ENCODE measurements around the gene WNT9A.

WNT9A gene

DNA sequence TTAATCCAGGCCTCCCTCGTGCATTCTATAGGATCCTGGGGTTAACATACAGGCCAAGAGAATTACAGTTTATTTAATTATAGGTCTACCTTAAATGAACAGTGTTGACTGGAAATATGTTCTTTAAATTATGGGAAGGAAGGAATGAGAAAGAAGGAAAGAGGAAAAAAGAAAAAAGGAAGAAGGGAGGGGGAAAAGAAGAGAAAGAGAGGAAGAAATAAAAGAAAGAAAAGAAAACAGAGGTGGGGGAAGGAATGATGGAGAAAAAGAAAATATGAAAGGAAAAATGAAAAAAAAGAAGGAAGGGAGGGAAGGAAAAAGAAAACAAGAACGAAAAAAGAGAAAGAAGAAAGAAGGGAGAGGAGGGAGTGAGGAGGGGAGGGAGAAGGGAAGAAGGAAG is 38.5 kb downstream of the WNT9A start:
- DNase-seq = no peak

DNA sequence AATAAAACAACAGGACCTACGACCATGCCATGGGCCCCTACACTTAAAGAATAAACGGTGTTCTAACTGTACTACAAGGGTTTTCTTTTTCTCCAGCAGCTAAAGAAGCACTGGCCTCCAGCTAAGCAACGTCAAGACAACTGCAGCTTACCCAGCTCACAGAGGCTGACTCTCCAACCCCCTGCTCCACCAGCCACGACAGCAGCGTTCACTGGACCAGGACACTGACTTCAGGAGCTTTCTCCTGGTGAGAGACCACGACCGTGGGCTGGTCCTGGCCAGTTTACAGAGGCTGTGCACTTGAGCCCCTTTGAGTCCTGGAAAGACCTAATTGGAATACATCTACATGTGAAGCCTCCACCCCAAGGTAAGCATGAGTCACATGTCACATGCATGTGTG is 39.4 kb downstream of the WNT9A start:
- no peak for DNase-seq

DNA sequence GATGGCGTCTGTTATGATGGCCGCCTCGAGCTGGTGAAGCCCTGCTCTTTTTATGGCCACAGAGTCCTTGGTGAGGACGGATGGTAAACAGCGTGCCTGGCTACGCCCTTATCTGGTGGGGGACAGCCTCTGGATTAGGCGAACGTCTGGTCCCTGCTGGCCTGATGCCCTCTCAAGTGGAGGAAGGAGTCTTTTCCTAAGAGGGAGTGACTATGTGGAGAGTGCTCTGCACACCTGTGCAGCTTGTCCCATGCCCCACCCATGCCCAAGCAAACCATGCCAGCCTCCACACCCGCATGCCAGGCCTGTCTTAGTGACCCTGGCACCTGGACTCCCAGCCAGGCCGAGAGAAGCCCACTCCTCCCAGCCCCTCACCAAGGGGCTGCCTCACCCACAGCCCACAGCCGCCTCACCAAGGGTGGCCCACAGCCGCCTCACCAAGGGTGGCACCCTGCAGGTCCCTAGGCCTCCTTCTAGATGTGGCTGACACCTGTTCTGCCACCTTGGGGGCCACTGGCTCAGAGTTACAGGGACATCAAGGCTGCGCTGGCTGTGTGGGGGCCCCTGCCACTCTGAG is 40.2 kb downstream of the WNT9A start:
- DNase-seq = no peak

DNA sequence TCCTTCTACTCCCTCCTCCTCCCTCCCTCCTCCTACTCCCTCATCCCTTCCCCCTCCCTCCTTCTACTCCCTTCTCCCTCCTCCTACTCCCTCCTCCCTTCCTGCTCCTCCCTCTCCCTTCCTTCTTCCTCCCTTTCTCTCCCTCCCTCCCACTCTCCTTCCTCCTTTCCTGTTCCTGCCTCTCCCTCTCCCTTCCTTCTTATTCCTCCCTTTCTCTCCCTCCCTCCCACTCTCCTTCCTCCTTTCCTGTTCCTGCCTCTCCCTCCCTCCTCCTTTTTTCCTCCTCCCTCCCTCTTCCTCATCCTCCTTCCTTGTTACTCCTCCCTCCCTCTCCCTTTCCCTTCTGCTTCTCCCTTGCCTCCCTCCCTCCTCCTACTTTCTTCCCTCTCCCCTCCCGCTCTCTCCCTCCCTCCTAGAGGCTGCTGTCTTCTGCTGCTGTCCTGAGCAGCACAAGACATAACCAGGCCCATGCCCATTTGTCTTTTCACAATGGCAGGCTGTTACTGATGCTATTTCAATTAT is 41.1 kb downstream of the WNT9A start:
- DNase-seq = no peak

DNA sequence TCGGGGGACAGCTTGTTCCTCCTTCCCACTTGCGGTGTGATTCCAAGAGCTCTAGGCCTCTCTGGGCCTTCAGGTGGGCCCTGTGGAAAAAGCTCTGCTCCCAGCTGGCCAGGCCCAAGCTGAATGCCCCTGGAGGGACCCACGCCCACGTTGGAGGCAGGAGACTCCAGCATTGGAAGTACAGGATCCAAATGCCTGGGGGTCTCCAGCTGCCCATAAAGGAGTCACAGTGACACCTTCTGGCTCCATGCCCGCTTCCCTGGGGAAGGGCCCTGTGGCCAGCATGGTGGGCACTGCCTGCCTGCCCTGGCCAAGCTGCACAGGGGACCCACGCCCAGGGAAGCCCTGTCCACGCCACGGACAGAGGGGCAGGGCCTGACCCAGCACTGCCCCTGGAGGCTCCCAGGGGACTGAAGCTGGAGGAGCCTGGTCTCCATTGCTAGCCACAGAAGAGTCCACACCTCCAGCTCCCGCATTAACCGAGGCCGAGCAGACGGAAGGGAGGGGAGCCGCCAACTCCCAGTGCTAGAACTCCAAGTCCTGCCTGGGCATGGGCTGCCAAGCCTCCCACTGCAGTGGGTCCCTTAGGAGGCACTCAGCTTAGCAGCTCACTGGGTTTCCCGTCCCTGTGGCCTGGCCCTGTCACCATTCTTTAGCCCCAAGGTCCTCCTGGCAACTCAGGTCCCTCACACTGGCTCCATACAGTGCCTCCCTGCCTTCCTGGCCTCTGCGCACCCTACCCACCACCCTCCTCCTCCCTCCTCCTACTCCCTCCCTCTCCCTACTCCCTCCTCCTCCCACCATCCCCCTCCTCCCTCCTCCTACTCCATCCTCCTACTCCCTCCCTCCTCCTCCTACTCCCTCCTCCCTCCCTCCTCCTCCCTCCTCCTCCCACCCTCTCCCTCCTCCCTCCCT is 41.9 kb downstream of the WNT9A start:
- no peak for DNase-seq

DNA sequence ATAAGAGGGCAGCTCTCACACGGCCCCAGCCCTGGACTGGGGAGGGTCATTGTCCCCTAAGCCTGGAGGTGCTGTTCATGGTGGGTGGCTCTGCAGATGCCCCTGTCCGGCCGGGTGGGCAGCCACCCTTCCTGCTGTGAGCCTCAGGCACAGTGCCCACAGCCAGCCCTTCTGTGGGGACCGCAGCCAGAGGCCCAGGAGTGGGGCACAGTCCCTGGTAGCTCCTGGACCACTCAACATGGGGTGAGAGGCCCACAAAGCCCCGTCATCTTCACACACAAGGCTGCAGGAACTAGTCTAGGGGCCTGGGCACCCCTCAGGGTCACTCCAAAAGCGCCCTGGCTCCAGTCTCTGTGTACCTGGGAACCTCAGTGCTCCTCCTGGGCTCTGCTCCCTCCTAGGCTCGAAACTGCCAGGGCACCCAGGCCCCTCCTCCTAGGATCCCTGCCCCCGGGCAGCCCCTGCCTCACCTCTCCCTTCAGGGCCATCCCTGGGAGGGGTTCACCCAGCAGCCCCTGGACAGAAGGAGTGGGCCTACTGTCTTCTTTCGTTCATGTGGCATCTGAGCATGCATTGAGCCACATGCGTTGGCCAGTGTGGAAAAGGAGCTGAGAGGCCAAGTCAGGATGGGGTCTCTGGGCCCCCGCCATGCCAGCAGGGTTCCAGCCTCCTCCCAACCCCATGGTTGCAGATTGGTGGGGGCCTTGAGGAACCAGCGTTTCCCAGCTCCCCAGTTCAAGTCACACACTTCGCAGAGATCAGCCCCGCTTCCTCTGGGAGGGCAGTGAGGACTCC is 43.0 kb downstream of the WNT9A start:
- DNase-seq = no peak

DNA sequence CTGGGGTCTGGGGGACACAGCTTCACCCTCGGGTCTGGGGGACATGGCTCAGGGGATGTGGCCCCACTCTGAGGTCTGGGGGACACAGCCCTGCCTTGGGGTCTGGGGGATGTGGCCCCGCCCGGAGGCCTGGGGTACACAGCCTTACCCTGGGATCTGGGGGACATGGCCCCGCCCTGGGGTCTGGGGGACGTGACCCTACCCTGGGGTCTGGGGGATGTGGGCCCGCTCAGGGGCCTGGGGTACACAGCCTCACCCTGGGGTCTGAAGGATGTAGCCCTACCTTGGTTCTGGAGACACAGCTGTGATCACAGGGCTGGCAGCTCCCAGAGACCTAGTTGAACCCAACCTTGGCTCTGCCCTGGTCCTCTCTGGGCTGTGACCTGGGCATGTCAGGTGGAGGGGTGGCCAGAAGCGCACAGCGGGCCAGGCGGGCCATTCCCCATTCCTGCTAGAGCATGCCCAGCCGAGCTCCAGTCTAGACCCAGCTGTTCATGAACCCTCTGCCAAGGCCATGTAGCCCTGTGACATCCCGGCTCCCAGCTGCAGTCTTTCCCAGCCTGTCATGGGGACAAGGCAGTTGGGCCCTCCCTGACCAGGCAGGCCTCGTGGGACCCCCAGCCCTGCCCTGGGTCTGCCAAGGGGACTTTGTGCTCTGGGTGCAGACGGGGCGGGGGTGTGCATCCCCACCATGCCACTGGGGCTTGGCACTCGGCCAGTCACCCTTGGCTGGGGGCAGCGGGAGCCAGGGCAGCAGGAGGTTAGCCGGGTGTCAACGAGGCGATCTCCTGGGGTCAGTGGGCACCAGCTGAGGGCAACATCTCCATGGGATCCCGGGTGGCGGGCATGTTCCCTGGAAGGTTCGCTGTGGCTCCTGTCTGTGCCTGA is 43.9 kb downstream of the WNT9A start:
- no peak for DNase-seq

DNA sequence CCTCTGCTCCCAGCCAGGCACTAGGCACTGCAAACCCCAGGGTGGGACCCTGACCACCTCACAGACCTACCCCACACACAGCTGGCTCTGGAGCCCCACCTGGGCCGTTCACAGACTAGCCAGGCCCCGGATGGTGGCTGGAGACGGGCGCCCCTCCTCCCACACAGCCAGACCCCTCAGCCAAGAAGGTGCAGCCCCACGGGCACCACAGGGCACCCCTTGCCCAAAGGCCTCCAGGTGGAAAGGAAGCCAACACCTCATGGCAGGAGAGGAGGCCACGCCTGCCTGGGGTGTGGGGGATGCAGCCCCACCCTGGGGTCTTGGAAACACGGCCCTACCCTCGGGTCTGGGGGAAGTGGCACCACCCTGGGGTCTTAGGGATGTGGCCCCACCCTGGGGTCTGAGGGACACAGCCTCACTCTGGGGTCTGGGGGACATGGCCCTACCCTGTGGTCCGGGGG is 44.6 kb downstream of the WNT9A start:
- no peak for DNase-seq

DNA sequence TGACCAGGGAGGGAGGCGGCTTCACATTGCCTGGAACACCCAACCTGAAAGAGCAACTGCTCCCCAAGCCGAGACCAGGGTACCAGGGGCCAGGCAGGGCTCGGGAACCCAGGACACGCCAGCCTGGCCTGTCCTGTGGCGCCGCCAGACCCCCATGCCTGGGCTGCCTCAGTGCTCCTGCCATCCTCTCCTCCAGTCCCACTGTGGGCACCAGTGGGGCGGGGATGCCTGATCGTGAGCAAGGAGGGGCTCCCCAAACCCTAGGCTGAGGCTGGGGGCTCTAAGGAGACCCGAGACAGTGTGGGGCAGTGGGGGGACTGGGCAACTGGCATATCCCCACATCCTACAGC is 45.1 kb downstream of the WNT9A start:
- DNase-seq = no peak

DNA sequence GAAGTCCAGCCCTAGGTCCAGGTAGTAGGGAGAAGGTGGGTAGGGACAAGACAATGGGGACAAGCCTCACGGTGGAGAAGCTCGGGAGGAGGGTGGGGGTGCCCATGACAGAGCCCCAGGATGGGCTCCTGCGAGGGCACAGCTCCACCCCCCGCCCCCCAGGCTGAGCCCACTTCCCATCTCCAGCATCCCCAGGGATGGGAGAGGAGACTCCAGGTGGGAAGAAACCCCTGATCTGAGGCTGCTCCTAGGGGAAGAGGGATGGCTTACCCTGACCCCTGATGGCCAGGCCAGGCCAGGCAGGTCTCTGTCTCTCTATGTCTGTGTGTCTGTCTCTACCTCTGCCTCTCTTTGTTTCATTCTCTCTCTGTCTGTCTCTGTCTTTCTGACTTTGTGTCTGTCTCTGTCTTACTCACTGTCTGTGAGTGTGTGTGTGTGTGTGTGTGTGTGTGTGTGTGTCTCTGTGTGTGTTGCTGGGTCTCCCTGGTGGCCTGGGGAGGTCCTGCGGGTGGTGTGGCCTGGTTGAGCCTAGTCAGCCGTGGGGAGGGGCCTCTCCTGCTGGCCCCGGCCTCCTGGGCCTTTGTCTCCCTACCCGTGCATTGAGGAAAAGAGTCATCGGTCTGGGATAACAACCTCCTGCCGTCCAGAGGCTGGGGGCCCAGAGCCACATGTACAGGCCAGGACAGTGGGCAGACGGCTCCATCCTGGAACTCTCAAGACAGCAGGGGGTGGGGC is 45.7 kb downstream of the WNT9A start:
- DNase-seq = no peak

DNA sequence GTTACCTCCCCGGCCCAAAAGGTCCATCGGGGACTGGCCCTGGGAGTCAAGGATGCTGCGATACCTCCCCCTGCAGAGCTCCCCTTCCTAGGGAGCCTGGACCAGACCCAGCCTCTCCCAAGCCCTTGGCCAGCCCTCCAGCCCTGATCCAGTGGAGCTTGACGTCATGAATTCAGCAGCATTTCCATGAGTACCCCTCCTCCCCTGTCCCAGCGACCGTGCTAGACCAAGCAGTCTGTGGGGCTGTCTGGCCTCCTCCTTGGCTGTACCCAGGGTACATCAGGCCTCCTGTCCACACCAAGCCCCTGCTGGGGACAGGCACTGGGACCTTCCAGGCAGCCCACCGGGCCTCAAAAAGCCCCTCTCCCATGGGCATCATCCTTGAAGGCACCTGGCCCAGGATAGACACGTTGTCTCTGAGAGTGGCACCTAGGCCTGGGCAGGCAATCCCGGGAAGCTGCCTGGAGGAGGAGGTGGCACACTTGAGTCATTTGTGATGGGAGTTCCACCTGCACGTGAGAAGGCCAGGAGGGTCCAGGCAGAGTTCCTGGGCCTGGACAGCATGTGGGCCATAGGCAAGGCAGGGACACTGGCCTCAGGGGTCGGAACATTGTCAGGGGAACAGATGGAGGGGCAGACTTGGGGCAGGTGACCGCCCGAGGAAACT is 46.4 kb downstream of the WNT9A start:
- DNase-seq = no peak

DNA sequence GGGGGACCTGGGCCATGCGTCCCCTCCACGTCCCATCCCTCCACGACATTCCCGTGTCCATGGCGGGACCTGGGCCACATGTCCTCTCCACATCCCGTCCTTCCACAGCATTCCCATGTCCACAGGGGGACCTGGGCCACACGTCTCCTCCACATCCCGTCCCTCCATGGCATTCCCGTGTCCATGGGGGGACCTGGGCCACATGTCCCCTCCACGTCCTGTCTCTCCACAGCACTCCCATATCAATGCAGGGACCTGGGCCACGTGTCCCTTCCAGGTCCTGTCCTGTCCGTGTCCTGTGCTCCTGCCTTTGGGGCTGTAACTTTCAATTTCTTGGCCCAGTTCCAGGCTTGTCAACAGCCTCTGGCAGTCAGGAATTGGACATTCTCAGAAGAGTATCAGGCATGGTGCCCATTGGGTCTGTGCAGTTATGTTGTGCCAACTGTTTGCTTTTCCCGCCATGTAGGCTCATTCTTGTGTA is 47.1 kb downstream of the WNT9A start:
- no peak for DNase-seq

DNA sequence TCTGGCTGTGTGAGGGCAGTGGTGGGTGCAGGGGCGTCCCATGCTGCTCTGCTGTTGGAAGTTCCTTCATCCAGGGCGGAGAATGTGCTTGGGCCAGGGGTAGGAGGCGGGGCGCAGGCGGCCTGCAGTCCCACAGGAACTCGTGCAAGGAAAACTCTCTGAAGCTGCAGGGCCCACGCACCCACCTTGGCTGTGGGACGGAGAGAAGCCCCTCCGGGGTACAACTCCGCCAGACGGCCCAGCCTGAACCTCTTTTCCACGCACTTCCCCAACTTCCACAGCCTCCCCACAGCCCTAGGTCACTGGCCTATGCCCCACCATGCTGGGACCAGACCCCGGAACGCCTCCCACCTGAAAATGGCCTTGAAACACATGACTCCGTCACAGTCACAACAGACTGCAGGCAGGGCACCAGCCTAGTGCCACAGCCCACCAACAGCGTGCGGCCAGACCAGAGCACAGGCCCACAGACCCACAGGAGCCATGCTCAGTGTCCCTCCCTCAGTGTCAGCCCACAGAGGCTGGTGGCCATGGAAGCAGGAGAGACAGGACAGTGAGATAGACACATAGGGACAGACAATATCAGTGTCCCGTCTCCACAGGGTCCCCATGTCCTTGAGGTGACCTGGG is 47.8 kb downstream of the WNT9A start:
- no peak for DNase-seq

DNA sequence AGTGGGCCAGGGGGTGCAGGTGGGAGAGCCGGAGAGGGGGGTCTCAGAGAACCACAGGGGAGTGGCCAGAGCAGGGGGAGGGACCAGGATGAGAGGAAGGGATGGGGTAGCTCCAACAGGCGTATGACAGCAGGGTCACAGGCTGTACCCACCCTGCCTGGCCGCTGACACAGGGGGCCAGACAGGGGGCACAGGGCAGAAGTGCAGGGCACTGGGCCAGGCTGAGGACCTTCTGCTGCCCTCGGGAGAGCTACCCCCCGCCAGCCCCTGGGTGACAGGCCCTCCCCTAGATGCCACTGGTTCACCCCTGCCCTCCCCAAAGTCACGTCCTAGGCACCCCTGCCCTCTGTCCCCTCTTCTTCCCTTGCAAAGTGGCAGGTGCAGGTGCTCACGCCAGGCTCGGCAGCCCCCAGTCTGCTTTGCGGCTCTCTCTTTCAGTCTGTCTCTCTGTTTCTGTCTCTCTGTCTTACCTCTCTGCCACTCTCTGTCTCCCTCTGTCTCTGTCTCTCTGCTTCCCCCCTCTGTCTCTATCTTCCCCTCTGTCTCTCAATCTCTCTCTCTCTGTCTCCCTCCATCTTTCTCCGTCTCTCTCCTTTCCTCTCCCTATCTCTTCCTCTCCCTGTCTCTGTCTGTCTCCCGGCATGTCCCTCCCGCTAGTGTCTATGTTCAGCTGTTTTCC is 48.5 kb downstream of the WNT9A start:
- DNase-seq = no peak

DNA sequence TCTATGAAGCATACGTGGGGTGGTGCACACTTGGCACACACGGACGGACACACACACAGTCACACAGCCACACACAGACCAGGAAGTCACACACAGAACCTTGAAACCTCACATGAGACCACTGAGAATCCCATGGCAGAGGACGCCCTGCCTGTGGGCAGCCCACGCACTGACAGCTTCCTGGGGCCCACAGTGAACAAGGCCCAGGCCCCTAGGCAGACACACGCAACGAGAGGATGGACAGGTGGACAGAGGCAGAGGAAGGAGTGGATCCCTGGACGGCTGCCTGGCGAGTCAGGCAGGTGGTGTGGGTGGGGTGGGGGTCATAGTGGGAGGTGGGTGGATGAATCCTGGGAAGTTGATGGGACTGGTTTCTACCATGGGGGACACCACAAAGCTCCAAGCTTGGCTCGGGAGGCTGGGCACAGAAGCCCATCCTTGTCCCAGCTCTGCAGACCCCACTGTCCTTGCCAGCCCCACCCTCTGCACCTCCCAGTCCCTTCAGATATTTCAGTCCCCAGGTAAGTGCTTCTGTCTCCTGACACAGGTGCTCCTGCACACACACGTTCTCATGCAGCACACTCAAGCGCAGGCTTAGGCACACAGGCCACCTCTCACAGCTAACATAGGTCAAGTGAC is 49.1 kb downstream of the WNT9A start:
- DNase-seq = no peak

DNA sequence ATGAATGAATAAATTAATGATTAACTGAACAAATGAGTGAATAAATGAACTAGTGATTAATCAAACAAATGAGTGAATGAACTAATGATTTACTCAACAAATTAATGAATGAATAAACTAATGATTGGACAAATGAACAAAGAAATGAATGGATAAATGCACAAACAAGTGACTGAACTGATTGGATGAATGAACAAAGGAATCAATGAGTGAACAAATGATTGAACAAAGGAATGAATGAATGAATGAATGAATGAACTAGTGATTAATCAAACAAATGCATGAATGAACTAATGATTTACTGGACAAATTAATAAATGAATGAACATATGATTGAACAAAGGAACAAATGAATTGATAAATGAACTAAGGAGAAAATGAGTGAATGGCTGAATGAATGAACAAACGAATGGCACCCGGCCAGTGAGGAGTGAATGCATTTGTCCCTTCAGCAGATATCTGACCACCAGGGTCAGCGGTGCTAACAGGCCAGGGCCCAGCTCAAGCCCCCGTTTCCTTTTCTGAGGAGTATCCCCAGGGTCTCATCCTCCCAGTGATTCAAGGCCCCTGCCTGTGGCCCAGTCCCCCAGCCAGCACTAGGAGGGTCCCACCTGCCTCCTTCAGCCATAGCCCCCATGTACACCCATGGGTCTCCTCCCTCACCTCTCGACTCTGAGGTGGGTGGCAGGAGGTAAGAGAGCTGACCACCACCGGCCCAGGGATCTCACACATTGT is 49.9 kb downstream of the WNT9A start:
- DNase-seq = no peak

DNA sequence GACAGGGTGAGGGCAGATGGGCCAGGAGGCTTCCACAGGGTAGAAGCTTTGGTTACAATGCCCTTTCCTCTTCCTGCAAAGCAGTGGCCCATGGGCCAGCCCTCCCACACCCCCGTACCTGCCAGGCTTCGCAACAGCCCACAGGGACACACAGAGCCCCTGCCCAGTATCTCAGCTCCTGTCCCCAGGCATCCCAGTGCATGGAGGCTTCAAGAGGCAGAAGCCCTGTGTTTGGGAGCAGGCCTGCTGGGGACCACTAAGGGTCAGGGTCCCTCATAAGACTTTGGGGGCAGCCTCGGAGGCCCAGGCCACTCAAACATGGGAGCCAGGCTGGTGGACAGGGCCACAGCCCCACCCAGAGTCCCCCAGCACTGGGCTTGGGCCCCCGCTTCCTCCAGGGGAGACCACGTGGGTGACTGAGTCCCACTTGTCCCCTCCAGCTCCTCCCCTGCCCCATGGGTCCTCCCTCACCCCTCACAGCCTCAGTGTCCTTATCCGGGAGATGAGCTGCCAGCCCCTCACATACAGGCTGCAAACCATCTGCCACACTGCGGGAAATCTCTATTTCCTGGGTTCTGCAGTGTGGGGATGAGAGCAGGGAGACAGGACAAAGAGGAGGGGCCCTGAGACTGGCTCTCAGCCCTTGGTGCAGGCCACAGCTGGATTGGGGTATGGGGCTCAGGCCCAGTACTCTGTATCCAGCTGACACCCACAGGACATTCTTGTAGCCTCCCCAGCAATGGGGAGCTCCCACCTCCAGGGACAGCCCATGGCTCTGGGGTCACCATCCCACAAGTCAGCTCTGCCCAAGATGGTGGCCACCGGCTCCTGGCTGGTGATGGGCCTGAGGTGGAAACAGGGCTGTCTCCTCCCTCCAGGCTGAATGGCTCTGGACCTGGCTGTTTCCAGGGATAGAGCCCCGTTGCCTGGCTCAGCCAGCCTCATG is 50.7 kb downstream of the WNT9A start:
- no peak for DNase-seq

Measured in NCI-H1105 treated with DMSO at 0.1 percent for 48 hours (cell line).